SK-N-MC (cell line): Measurements from ENCODE around the gene JMJD7.

ENCODE experiments used
- EZH2 ChIP-seq: fragments of 200-600 bp; sonication (generic); IDR thresholded peaks from one replicate; pipeline ENCODE4 v1.6.1; 2017; ENCODE audit warnings: antibody characterized with exemption
- POLR2AphosphoS5 ChIP-seq: IDR thresholded peaks from 2 replicates; pipeline ENCODE4 v1.6.1; 2012; ENCODE audit warnings: mild to moderate bottlenecking, low read depth, low read length, borderline replicate concordance

DNA sequence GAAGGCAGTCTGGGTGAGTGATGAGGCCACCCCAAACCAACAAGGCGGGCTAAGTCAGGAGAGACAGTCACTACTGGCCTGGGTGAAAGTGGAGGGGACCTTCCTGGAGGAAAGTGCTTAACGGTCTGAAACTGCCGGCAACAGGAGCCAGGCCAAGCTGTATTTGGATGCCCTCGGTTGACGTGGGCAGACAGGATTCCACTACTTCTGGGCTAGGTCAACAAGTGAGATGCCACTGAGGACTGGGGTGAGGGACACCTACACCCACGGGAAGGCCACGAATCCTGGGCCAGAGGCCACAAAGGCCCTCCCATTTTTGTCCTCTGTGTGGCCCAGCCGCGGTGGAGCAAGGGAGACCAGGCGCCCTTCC is 53.6 kb downstream of the JMJD7 start:
- no peak for TF ChIP-seq POLR2AphosphoS5
- TF ChIP-seq EZH2 = no peak
